Measurements from ENCODE around the gene COL4A2.

The COL4A2 gene

DNA sequence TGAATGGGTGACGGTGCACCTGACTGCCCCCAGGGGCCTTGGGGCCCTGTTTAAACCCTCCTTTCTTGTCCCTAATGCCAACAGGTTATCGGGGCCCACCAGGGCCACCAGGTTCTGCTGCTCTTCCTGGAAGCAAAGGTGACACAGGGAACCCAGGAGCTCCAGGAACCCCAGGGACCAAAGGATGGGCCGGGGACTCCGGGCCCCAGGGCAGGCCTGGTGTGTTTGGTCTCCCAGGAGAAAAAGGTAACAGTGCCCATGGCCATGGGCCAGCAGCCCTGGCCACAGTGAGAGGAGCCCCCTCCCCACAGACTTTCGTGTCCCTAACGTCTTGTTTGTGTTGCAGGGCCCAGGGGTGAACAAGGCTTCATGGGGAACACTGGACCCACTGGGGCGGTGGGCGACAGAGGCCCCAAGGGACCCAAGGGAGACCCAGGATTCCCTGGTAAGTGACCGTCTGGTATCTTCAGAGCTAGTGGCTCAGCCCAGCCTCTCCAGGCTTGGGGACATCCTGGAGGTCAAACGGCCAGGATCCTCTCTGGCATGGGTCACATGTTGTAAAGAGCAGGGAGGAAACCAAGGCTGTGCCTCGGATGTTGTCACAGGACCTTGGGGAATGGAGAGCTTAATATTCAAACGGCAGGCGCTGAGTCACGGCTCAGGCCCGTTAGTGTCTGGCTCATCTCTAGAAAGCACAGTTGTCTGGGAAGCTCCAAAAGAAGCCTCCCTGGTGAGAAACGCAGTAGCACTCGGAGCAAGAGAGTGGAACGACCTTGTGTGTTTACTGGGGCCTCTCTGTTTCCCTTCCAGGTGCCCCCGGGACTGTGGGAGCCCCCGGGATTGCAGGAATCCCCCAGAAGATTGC lies 196.2 kb downstream of the COL4A2 start:
- Histone ChIP-seq H3K27me3 (ENCODE audit: insufficient read depth, low read length, poor library complexity, severe bottlenecking) (no peaks in the 10 kb centered on the region), H3F3A (ENCODE audit: low read depth) (no peaks in the 10 kb centered on the region), H3K4me3 (ENCODE audit: low read length, poor library complexity, severe bottlenecking) (no peak overlapping the region), H2AFZ (ENCODE audit: low read length) (no peak overlapping the region), H3K9ac (ENCODE audit: low read depth, low read length, poor library complexity, severe bottlenecking) (no peak overlapping the region), H3K36me3 (ENCODE audit: insufficient read depth, low read length) (no peaks in the 10 kb centered on the region), H3K79me2 (ENCODE audit: insufficient read depth, low read length) (no peaks in the 10 kb centered on the region), H4K20me1 (ENCODE audit: insufficient read depth, low read length, poor library complexity, severe bottlenecking) (no peaks in the 10 kb centered on the region), H3K4me1 (ENCODE audit: insufficient read depth, low read length, poor library complexity, severe bottlenecking) (no peaks in the 10 kb centered on the region), H3K9me2 (replicated peaks; ENCODE audit: low read depth, low read length) (no peaks in the 10 kb centered on the region), H3K9me3 (ENCODE audit: insufficient read depth, low read depth, low read length) (no peaks in the 10 kb centered on the region), H3K4me2 (ENCODE audit: low read depth, low read length, poor library complexity, severe bottlenecking) (no peak overlapping the region)
- no peak for TF ChIP-seq EZH2phosphoT487 (IDR thresholded peaks at IDR 0.05; ENCODE audit: borderline replicate concordance)
- TF ChIP-seq, protein P1, sequence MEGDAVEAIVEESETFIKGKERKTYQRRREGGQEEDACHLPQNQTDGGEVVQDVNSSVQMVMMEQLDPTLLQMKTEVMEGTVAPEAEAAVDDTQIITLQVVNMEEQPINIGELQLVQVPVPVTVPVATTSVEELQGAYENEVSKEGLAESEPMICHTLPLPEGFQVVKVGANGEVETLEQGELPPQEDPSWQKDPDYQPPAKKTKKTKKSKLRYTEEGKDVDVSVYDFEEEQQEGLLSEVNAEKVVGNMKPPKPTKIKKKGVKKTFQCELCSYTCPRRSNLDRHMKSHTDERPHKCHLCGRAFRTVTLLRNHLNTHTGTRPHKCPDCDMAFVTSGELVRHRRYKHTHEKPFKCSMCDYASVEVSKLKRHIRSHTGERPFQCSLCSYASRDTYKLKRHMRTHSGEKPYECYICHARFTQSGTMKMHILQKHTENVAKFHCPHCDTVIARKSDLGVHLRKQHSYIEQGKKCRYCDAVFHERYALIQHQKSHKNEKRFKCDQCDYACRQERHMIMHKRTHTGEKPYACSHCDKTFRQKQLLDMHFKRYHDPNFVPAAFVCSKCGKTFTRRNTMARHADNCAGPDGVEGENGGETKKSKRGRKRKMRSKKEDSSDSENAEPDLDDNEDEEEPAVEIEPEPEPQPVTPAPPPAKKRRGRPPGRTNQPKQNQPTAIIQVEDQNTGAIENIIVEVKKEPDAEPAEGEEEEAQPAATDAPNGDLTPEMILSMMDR (conservative IDR thresholded peaks at IDR 0.05; ENCODE audit: low read length) = no peak

DNA sequence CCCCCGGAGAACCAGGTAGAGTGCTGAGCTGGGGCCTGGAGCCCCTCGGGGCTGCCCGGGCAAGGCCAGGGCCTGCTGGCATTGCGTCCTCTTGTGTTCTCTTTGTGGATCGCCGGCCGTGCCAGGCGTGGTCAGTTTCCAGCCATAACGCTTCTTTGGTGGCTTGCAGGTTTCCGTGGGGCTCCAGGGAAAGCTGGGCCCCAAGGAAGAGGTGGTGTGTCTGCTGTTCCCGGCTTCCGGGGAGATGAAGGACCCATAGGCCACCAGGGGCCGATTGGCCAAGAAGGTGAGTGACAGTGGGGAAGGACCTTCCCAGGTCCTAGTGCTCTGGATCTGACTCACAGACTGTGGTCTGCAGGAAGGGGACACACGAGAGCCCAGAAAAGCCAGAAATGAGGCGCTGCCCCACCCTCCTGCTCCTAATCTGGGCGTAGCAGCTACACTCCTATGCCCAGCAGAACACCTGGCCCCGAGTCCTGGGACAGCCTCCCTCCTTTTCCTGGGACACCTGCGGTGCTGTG lies 197.0 kb downstream of the COL4A2 start:
- no peak overlapping the region for H3K4me2 ChIP-seq (ENCODE audit: low read depth, low read length, poor library complexity, severe bottlenecking)
- no peak overlapping the region for H2AFZ ChIP-seq (ENCODE audit: low read length)
- H3K4me1 ChIP-seq (ENCODE audit: insufficient read depth, low read length, poor library complexity, severe bottlenecking) = no peaks in the 10 kb centered on the region
- TF ChIP-seq, protein P1 (conservative IDR thresholded peaks at IDR 0.05; ENCODE audit: low read length) = no peak
- no peak for TF ChIP-seq EZH2phosphoT487 (IDR thresholded peaks at IDR 0.05; ENCODE audit: borderline replicate concordance)
- no peaks in the 10 kb centered on the region for H3K36me3 ChIP-seq (ENCODE audit: insufficient read depth, low read length)
- H3K9me2 ChIP-seq (replicated peaks; ENCODE audit: low read depth, low read length) = no peaks in the 10 kb centered on the region
- H3K79me2 ChIP-seq (ENCODE audit: insufficient read depth, low read length) = no peaks in the 10 kb centered on the region
- H3K9ac ChIP-seq (ENCODE audit: low read depth, low read length, poor library complexity, severe bottlenecking) = no peak overlapping the region
- H3F3A ChIP-seq (ENCODE audit: low read depth) = no peaks in the 10 kb centered on the region
- no peaks in the 10 kb centered on the region for H4K20me1 ChIP-seq (ENCODE audit: insufficient read depth, low read length, poor library complexity, severe bottlenecking)
- H3K27me3 ChIP-seq (ENCODE audit: insufficient read depth, low read length, poor library complexity, severe bottlenecking) = no peaks in the 10 kb centered on the region
- no peak overlapping the region for H3K4me3 ChIP-seq (ENCODE audit: low read length, poor library complexity, severe bottlenecking)
- H3K9me3 ChIP-seq (ENCODE audit: insufficient read depth, low read depth, low read length) = no peaks in the 10 kb centered on the region

DNA sequence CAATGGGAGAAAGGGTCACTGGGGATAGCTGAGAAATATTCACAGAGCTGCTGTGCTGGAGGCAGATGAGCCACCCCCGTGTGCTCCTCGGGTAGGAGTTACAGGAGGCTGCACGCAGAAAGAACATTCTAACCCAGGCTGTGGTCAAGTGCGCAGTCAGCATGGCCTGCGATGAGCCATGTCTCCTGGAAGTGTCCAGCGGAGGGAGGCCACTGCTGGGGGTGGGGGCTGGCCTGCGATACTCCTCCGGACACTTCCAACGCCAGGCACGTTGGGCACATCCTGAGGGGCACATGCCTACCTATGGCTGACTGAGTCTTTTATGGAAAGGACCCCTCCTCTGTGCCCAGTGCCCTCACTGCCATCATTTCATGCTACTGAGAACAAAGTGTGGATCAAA lies 198.5 kb downstream of the COL4A2 start:
- Histone ChIP-seq H3K4me3 (ENCODE audit: low read length, poor library complexity, severe bottlenecking) (no peak overlapping the region), H3F3A (ENCODE audit: low read depth) (no peaks in the 10 kb centered on the region), H3K27me3 (ENCODE audit: insufficient read depth, low read length, poor library complexity, severe bottlenecking) (no peaks in the 10 kb centered on the region), H3K9me3 (ENCODE audit: insufficient read depth, low read depth, low read length) (no peaks in the 10 kb centered on the region), H3K36me3 (ENCODE audit: insufficient read depth, low read length) (no peaks in the 10 kb centered on the region), H3K9ac (ENCODE audit: low read depth, low read length, poor library complexity, severe bottlenecking) (no peak overlapping the region), H3K4me1 (ENCODE audit: insufficient read depth, low read length, poor library complexity, severe bottlenecking) (no peaks in the 10 kb centered on the region), H3K4me2 (ENCODE audit: low read depth, low read length, poor library complexity, severe bottlenecking) (no peak overlapping the region), H3K9me2 (replicated peaks; ENCODE audit: low read depth, low read length) (no peaks in the 10 kb centered on the region), H3K79me2 (ENCODE audit: insufficient read depth, low read length) (no peaks in the 10 kb centered on the region), H2AFZ (ENCODE audit: low read length) (no peak overlapping the region), H4K20me1 (ENCODE audit: insufficient read depth, low read length, poor library complexity, severe bottlenecking) (no peaks in the 10 kb centered on the region)
- TF ChIP-seq, protein P1 (conservative IDR thresholded peaks at IDR 0.05; ENCODE audit: low read length) = no peak
- TF ChIP-seq EZH2phosphoT487 (IDR thresholded peaks at IDR 0.05; ENCODE audit: borderline replicate concordance) = no peak
